ENCODE results near the gene DIP2C.

The DIP2C gene

DNA sequence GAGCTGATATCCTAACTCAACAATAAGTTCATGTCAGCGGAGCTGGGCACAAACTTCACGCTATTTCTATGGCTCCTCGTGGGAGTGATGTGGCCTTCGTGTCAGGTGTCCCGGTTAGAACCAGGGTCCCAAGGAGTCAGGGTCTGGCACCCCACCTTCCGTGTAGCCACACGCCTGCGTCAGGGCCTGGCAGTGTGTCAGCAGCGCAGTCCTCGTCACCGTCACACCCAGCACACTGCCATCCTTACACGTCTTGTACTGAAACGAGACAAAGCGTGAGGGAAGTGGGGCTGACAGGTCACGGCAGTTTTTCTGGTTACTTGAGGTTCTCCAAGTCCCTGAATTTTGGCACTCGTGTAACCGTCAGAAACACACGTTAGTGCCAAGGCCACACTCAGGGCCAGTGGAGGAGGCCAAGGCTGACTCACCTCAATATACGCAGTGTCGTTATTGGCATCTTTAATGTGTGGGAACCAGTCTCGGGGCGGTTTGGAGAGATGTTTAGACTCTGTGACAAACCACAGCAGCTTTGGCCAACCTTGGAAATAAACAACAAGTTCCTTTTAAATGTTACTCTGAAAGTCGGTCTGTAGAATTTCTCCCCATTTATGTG lies 299.5 kb downstream of the DIP2C start:
- peaks cover 58% of the 10 kb centered on the region for H3K36me3 ChIP-seq (ENCODE audit: insufficient read depth, low read length)
- no peak overlapping the region for H3K4me3 ChIP-seq (ENCODE audit: low read length)
- H3K27me3 ChIP-seq (ENCODE audit: insufficient read depth, low read length): no peaks in the 10 kb centered on the region
- no peaks in the 10 kb centered on the region for H3K4me1 ChIP-seq (ENCODE audit: insufficient read depth, low read length)
- no peaks in the 10 kb centered on the region for H3K9me3 ChIP-seq (ENCODE audit: low read length)
- no peak overlapping the region for H2AFZ ChIP-seq (ENCODE audit: low read depth, low read length)

DNA sequence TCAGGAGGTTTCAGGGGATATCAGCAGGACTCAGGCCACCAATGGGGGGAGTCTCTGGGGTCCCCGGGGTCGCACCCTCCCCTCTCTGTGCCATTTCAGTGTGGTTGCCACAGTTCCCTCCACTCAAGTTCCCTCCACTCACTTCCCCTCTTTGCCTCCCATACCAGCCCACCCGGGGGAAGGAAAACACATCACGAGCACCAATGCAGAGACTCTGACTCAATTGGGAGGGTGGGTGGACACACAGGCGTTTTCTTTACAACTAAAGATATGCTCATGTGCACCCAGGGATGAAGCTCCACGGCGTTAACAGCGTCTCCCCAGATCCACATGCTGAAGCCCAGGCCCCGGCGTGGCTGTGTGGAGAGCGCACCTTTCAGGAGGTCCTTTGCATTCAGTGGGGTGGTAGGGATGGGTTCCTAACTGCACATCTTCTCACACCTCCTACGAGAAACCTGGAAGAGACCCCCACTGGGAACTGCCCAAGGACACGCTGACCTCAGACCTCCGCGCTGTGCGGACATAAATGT lies 300.1 kb downstream of the DIP2C start:
- no peaks in the 10 kb centered on the region for H3K4me1 ChIP-seq (ENCODE audit: insufficient read depth, low read length)
- H3K4me3 ChIP-seq (ENCODE audit: low read length): no peak overlapping the region
- no peak overlapping the region for H2AFZ ChIP-seq (ENCODE audit: low read depth, low read length)
- H3K36me3 ChIP-seq (ENCODE audit: insufficient read depth, low read length): peaks cover 64% of the 10 kb centered on the region
- no peaks in the 10 kb centered on the region for H3K9me3 ChIP-seq (ENCODE audit: low read length)
- H3K27me3 ChIP-seq (ENCODE audit: insufficient read depth, low read length): no peaks in the 10 kb centered on the region

DNA sequence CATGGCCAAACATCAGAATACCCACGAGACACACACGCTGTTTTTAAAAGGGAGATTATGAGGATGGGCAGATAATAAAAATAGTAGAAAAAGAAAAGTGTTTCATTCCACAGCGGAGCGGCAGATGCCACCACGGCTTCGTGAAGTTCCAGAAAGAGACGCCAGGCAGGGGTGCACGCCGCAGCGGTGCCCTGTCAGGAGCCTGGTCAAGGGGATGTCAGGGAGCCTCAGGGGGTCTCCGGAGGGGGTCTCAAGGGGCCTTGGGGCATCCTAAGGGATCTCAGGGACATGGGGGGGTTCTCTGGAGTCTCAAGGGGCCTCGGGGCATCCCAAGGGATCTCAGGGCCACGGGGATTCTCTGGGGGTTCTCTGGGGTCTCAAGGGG lies 300.8 kb downstream of the DIP2C start:
- H3K4me3 ChIP-seq (ENCODE audit: low read length): no peak overlapping the region
- H3K27me3 ChIP-seq (ENCODE audit: insufficient read depth, low read length): no peaks in the 10 kb centered on the region
- H3K9me3 ChIP-seq (ENCODE audit: low read length): no peaks in the 10 kb centered on the region
- H3K36me3 ChIP-seq (ENCODE audit: insufficient read depth, low read length): peaks cover 67% of the 10 kb centered on the region
- no peak overlapping the region for H2AFZ ChIP-seq (ENCODE audit: low read depth, low read length)
- no peaks in the 10 kb centered on the region for H3K4me1 ChIP-seq (ENCODE audit: insufficient read depth, low read length)

DNA sequence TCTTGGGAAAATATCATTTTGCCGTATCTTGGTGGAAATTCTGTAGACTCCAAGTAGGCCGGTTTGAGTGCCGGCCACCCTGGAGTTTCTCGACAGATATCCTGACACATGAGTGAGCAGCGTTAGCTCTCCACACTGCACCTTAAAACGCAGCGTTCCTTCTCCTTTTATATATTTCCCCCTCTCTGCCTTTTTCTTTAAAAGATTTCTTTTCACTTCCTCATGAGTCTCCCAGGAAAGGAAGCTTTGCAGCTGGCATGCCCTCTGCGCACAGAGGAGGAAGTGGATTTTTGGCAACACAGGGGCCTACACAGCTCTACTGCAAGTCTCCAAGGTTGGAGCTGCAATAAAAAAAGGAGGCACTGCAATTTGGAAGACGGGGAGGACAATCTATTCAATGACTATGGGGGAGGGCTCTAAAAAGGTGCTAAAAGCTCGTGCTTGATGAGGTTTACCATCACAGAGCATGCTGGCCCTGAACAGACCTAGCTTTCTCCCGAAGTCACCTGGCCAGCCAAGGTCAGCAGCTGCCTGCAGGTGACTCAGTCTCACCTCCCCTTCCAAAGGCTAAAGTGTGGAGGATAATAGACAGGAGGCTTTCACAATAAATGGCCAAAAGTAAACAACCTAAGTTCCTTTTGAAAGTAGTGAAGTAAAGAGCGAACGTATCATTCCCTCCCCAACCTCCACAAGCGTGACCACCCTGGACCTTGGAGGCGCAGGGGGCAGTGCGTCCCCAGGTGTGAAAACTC lies 301.4 kb downstream of the DIP2C start:
- Histone ChIP-seq H3K27me3 (ENCODE audit: insufficient read depth, low read length) (no peaks in the 10 kb centered on the region), H2AFZ (ENCODE audit: low read depth, low read length) (no peak overlapping the region), H3K36me3 (ENCODE audit: insufficient read depth, low read length) (peaks cover 73% of the 10 kb centered on the region), H3K4me1 (ENCODE audit: insufficient read depth, low read length) (no peaks in the 10 kb centered on the region), H3K9me3 (ENCODE audit: low read length) (no peaks in the 10 kb centered on the region), H3K4me3 (ENCODE audit: low read length) (no peak overlapping the region)

DNA sequence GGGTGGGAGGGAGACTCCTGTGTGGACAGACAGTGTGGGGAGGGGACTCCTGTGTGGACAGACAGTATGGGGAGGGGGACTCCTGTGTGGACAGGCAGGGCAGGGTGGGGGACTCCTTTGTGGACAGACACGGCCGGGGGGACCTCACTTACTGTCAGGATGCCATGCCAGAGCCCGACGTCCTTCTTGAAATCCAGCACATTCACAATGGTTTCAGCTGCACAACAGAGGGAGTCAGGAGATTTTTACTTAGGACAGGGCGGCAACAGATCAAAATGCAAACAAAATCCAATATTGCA lies 301.9 kb downstream of the DIP2C start:
- Histone ChIP-seq H3K36me3 (ENCODE audit: insufficient read depth, low read length) (peaks cover 78% of the 10 kb centered on the region), H3K4me1 (ENCODE audit: insufficient read depth, low read length) (no peaks in the 10 kb centered on the region), H3K4me3 (ENCODE audit: low read length) (no peak overlapping the region), H3K9me3 (ENCODE audit: low read length) (no peaks in the 10 kb centered on the region), H3K27me3 (ENCODE audit: insufficient read depth, low read length) (no peaks in the 10 kb centered on the region), H2AFZ (ENCODE audit: low read depth, low read length) (no peak overlapping the region)

DNA sequence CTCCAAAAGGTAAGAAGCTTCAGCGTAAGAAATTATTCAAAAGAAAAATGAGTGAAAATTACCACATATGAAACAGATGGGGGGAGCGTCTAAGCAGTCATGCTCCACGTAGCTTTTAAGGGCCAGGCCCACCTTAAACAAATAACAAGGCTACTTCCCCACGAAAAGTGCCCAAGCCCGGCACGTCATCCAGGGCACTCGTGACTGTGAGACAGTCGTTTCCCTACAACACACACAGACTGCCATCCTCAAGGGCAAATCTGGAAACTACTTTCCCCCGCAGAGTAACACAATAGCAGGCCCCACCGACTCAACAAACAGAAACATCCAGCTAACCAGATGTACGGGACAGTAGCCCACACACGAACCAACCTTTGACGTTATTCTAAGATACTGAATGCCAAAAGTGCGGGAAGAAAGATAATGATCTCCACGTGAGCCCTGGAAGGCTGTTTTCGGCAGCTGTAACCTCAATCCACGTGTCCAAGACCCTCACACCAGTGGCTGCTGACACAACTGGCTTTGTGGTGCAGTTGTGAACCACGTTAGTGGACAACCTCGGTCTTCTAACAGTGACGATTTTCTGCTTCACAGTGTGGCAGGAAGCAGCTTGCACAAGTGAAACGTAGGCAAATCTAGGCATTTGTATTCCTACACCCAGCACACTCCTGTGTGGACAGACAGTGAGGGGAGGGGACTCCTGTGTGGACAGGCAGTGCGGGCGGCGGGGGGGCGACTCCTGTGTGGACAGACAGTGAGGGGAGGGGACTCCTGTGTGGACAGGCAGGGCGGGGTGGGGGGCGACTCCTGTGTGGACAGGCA lies 302.5 kb downstream of the DIP2C start:
- Histone ChIP-seq H3K4me1 (ENCODE audit: insufficient read depth, low read length) (no peaks in the 10 kb centered on the region), H3K9me3 (ENCODE audit: low read length) (no peaks in the 10 kb centered on the region), H3K36me3 (ENCODE audit: insufficient read depth, low read length) (peaks cover 84% of the 10 kb centered on the region), H2AFZ (ENCODE audit: low read depth, low read length) (no peak overlapping the region), H3K27me3 (ENCODE audit: insufficient read depth, low read length) (no peaks in the 10 kb centered on the region), H3K4me3 (ENCODE audit: low read length) (no peak overlapping the region)

DNA sequence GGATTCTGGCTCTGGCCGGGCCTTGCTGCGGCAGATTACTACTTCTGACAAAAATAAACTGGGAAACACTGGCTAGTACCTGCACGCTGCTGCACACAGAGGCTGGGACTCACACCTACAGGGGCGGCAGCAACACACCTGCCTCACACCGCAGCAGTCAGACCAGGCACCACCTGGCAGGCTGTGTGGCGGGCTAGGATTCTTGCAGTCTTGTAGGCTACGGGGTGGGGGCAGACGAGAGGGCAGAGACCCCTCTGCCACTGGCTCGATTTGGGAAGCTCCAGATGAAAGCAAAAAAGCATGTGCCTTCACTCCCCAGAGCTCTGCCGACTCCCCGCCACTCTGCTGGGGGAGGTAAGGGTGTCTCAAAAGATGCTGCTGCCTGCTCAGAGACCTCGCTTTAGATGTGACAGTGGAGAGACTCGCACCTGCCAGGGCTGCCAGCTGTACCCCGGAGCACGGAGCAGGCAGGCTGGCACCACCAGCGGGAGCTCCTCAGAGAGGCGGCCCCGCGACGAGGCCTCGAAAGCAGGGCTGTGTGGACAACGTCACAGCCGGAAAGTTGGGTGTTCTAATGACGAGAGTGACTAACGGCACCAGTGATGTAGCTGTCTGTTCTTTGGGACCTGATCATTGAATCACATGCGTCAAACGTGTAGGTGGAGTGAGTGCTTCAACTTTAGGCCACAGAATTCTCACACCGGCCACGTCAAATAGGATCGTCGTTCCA lies 303.7 kb downstream of the DIP2C start:
- H3K36me3 ChIP-seq (ENCODE audit: insufficient read depth, low read length): peaks cover 88% of the 10 kb centered on the region
- no peaks in the 10 kb centered on the region for H3K4me1 ChIP-seq (ENCODE audit: insufficient read depth, low read length)

DNA sequence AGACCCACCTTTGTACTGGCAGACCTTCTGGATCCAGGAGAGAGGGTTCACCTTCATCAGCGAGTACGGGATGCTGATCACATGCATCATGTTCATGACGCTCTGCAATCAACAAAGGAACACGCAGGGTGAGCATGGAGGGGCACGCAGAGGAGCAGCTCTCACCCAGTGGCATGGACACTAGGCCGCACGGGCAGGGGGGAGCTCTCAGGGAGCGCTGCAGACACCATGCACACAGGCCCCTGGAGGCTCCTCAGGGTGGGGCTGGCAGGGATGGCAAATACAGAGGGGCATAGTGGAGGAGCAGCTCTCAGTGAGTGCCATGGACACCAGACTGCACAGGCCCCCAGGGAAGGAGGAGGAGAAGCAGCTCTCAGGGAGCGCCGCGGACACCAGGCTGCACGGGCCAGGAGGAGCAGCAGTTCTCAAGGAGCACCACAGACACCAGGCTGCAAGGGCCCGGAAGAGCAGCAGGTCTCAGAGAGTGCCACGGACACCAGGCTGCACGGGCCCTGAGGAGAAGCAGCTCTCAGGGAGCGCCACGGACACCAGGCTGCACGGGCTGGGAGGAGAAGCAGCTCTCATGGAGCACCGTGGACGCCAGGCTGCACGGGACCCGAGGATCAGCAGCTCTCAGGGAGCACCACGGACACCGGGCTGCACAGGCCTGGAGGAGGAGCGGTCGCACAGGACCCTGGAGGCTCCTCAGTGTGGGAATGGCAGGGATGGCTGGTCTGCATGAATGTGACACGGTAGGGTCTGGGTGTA lies 304.7 kb downstream of the DIP2C start:
- no peak overlapping the region for H3K4me3 ChIP-seq (ENCODE audit: low read length)
- no peaks in the 10 kb centered on the region for H3K27me3 ChIP-seq (ENCODE audit: insufficient read depth, low read length)
- no peaks in the 10 kb centered on the region for H3K9me3 ChIP-seq (ENCODE audit: low read length)
- no peaks in the 10 kb centered on the region for H3K4me1 ChIP-seq (ENCODE audit: insufficient read depth, low read length)
- peaks cover 88% of the 10 kb centered on the region for H3K36me3 ChIP-seq (ENCODE audit: insufficient read depth, low read length)
- H2AFZ ChIP-seq (ENCODE audit: low read depth, low read length): no peak overlapping the region

More for the DNA sequence above, 303.7 kb downstream of the DIP2C start:
- no peaks in the 10 kb centered on the region for H3K27me3 ChIP-seq (ENCODE audit: insufficient read depth, low read length)
- H3K4me3 ChIP-seq (ENCODE audit: low read length): no peak overlapping the region
- no peak overlapping the region for H2AFZ ChIP-seq (ENCODE audit: low read depth, low read length)
- no peaks in the 10 kb centered on the region for H3K9me3 ChIP-seq (ENCODE audit: low read length)

DNA sequence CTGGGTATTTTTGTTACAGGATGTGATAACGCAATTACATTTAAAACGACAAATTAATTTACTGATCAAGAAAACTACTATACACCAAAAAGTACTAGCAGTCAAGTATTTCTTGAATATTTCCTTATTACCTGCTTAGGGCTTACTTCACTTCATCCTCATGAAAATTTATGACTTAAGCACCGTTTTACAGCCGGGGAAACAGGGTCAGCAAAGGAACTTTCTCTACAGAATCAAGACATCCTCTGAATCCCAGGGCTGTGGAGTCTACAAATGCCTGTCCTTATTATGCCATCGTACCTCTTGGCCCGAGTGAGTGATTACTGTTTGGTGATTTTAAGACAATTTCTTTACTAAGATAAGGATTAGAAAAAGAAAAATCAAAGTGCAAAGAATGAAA lies 305.9 kb downstream of the DIP2C start:
- H3K27me3 ChIP-seq (ENCODE audit: insufficient read depth, low read length): no peaks in the 10 kb centered on the region
- peaks cover 89% of the 10 kb centered on the region for H3K36me3 ChIP-seq (ENCODE audit: insufficient read depth, low read length)
- H3K4me3 ChIP-seq (ENCODE audit: low read length): no peak overlapping the region
- no peaks in the 10 kb centered on the region for H3K4me1 ChIP-seq (ENCODE audit: insufficient read depth, low read length)
- H3K9me3 ChIP-seq (ENCODE audit: low read length): no peaks in the 10 kb centered on the region
- H2AFZ ChIP-seq (ENCODE audit: low read depth, low read length): no peak overlapping the region

DNA sequence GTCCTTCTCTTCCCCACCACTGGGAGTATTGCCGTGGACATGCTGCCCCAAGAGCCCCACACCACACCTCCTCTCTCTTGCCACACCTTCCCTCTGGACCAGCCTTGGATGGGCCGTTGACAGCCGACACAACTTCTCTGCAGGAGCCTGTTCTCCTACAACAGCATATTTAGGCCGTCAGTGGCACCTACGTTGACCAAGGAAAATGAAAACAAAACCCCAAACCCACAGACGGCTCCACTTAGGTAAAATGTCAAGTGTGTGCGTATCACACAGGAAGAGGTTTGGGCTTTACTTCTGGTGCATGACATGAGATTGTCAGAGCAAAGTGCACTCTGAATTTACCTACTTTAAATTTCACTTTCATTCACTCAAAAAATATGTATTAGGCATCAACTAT lies 307.7 kb downstream of the DIP2C start:
- Histone ChIP-seq H3K36me3 (ENCODE audit: insufficient read depth, low read length) (peaks cover 86% of the 10 kb centered on the region), H2AFZ (ENCODE audit: low read depth, low read length) (no peak overlapping the region), H3K4me1 (ENCODE audit: insufficient read depth, low read length) (no peaks in the 10 kb centered on the region), H3K4me3 (ENCODE audit: low read length) (no peak overlapping the region), H3K27me3 (ENCODE audit: insufficient read depth, low read length) (no peaks in the 10 kb centered on the region), H3K9me3 (ENCODE audit: low read length) (no peaks in the 10 kb centered on the region)

DNA sequence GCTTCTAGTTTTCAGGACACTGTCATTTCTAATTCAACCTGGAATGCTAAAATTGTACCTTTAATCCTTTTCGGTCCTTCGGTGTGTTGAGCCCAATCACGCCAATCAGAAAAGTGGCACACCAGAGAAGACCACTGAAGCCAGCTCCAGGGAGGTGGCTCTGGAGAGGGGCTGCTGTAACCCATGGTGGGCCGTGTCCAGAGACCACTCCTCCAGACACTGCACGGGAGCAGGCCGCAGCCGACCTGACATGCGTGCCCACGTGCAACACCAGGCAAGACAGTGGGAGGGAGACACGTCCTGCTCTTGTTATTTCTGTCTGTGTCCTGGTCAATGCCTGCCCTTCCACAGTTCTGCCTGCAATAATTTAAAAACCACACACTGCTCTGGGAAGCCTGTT lies 308.1 kb downstream of the DIP2C start:
- Histone ChIP-seq H3K27me3 (ENCODE audit: insufficient read depth, low read length) (no peaks in the 10 kb centered on the region), H3K4me1 (ENCODE audit: insufficient read depth, low read length) (no peaks in the 10 kb centered on the region), H3K36me3 (ENCODE audit: insufficient read depth, low read length) (peaks cover 86% of the 10 kb centered on the region), H2AFZ (ENCODE audit: low read depth, low read length) (no peak overlapping the region), H3K9me3 (ENCODE audit: low read length) (no peaks in the 10 kb centered on the region), H3K4me3 (ENCODE audit: low read length) (no peak overlapping the region)

DNA sequence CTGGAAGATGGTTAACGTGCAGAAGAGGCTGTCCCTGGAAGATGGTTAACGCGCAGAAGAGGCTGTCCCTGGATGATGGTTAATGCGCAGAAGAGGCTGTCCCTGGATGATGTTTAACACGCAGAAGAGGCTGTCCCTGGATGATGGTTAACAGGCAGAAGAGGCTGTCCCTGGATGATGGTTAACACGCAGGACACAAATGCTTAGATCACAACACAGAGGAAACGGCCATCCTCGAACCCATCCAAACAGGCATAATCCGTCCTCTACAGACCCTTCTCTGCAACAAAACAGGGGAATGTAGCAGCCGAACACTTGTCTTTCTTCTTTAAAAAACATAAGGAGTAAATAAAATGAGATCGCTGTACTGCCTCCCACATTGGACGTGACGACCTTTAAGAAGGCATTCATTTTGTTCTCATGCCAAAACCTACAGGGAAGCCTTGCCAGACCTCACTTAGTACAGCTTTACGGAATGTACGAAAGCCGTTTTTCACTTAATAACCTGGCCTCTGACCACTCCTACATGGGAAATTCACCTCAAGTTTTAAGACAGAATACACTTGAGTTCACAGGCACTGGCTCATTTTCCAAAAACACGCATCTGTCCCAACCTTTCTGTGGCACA lies 309.0 kb downstream of the DIP2C start:
- Histone ChIP-seq H3K36me3 (ENCODE audit: insufficient read depth, low read length) (peaks cover 86% of the 10 kb centered on the region), H3K4me1 (ENCODE audit: insufficient read depth, low read length) (no peaks in the 10 kb centered on the region), H3K9me3 (ENCODE audit: low read length) (no peaks in the 10 kb centered on the region), H3K27me3 (ENCODE audit: insufficient read depth, low read length) (no peaks in the 10 kb centered on the region), H3K4me3 (ENCODE audit: low read length) (no peak overlapping the region), H2AFZ (ENCODE audit: low read depth, low read length) (no peak overlapping the region)
